HEK293 (cell line): ENCODE results near the gene FBN2.

Experiments used
- CTCF ChIA-PET: fragments of 350-600 bp; formaldehyde crosslinking; extraction: SDS; loops from one replicate; lab custom pipeline; 2021; ENCODE audit warnings: antibody characterized with exemption; lab: Yijun Ruan, JAX
- POLR2A ChIA-PET: fragments of 300-600 bp; formaldehyde crosslinking; extraction: SDS; loops from one replicate; lab custom pipeline; 2020; ENCODE audit warnings: antibody characterized with exemption, inconsistent platforms; lab: Yijun Ruan, JAX
- H3K27ac ChIP-seq: fragments of 200-500 bp; sonication (Bioruptor generic); 2 replicates; pipeline ENCODE4 v1.5.1; 2014; ENCODE audit warnings: low read depth, low read length, control low read depth, inconsistent platforms; ENCODE audit errors: extremely low read depth
- H3K36me3 ChIP-seq, 2 experiments: fragments of 200-500 bp in 1 of 2; sonication (Bioruptor generic) in 1 of 2; 1 replicate in 1 of 2; 2 replicates in 1 of 2; pipeline ENCODE4 v1.5.1; 2014 to 2017; ENCODE audit warnings: inconsistent platforms in 2 of 2, low read length in 2 of 2; ENCODE audit not compliant: control insufficient read depth in 2 of 2, insufficient read depth in 1 of 2
- H3K4me1 ChIP-seq: fragments of 200-500 bp; sonication (Bioruptor generic); 2 replicates; pipeline ENCODE4 v1.5.1; 2014; ENCODE audit warnings: mild to moderate bottlenecking, low read length, inconsistent platforms; ENCODE audit not compliant: control insufficient read depth, insufficient read depth
- H3K4me3 ChIP-seq: 2 replicates; pipeline ENCODE4 v1.5.1; 2011; ENCODE audit warnings: low read depth, mild to moderate bottlenecking, control low read depth, low read length, moderate library complexity
- H3K9me3 ChIP-seq: fragments of 200-500 bp; sonication (Bioruptor generic); 2 replicates; pipeline ENCODE4 v1.5.1; 2014; ENCODE audit warnings: low read depth, low read length, inconsistent platforms; ENCODE audit not compliant: control insufficient read depth, insufficient read depth
- KLF7 ChIP-seq: fragments of 450-650 bp; formaldehyde crosslinking; IDR thresholded peaks from 2 replicates; pipeline ENCODE4 v1.5.1; 2016; ENCODE audit warnings: missing biosample characterization, missing genetic modification characterization, borderline replicate concordance
- KLF8 ChIP-seq: fragments of 450-650 bp; formaldehyde crosslinking; IDR thresholded peaks from 2 replicates; pipeline ENCODE4 v1.5.1; 2016; ENCODE audit warnings: missing biosample characterization, missing genetic modification characterization
- MYNN ChIP-seq: fragments of 450-650 bp; formaldehyde crosslinking; IDR thresholded peaks from 2 replicates; pipeline ENCODE4 v1.5.1; 2016; ENCODE audit warnings: missing biosample characterization, missing genetic modification characterization, borderline replicate concordance
- RBAK ChIP-seq: fragments of 450-650 bp; formaldehyde crosslinking; IDR thresholded peaks from 2 replicates; pipeline ENCODE4 v1.5.1; 2016; ENCODE audit warnings: missing biosample characterization, missing genetic modification characterization
- TCF7L2 ChIP-seq: IDR thresholded peaks from 2 replicates; pipeline ENCODE4 v1.6.1; 2011; ENCODE audit warnings: low read depth, mild to moderate bottlenecking, inconsistent platforms, low read length, moderate library complexity, borderline replicate concordance
- WT1 ChIP-seq: fragments of 450-650 bp; formaldehyde crosslinking; IDR thresholded peaks from 2 replicates; pipeline ENCODE4 v1.5.1; 2016; ENCODE audit warnings: missing biosample characterization, missing genetic modification characterization
- ZBTB17 ChIP-seq: fragments of 450-650 bp; formaldehyde crosslinking; IDR thresholded peaks from 2 replicates; pipeline ENCODE4 v1.5.1; 2016; ENCODE audit warnings: missing biosample characterization, missing genetic modification characterization
- ZBTB7A ChIP-seq: fragments of 450-650 bp; formaldehyde crosslinking; IDR thresholded peaks from 2 replicates; pipeline ENCODE4 v1.5.1; 2016; ENCODE audit warnings: low read depth, missing biosample characterization, missing genetic modification characterization
- ZFP37 ChIP-seq: fragments of 450-650 bp; formaldehyde crosslinking; IDR thresholded peaks from 2 replicates; pipeline ENCODE4 v1.5.1; 2016; ENCODE audit warnings: missing biosample characterization, missing genetic modification characterization
- ZNF221 ChIP-seq: fragments of 450-650 bp; formaldehyde crosslinking; IDR thresholded peaks from 2 replicates; pipeline ENCODE4 v1.5.1; 2017; ENCODE audit warnings: missing biosample characterization, missing genetic modification characterization, borderline replicate concordance
- ZNF423 ChIP-seq: fragments of 450-650 bp; formaldehyde crosslinking; IDR thresholded peaks from 2 replicates; pipeline ENCODE4 v1.5.1; 2016; ENCODE audit warnings: missing biosample characterization, missing genetic modification characterization
- ZNF433 ChIP-seq: fragments of 450-650 bp; formaldehyde crosslinking; IDR thresholded peaks from 2 replicates; pipeline ENCODE4 v1.5.1; 2016; ENCODE audit warnings: missing biosample characterization, missing genetic modification characterization, low read depth
- ZNF510 ChIP-seq: fragments of 450-650 bp; formaldehyde crosslinking; IDR thresholded peaks from 2 replicates; pipeline ENCODE4 v1.5.1; 2018; ENCODE audit warnings: mild to moderate bottlenecking, missing genetic modification characterization, missing biosample characterization; ENCODE audit not compliant: insufficient replicate concordance
- ZNF529 ChIP-seq: fragments of 450-650 bp; formaldehyde crosslinking; IDR thresholded peaks from 2 replicates; pipeline ENCODE4 v1.5.1; 2017; ENCODE audit warnings: missing genetic modification characterization, missing biosample characterization; ENCODE audit not compliant: insufficient replicate concordance
- ZNF548 ChIP-seq: fragments of 450-650 bp; formaldehyde crosslinking; IDR thresholded peaks from 2 replicates; pipeline ENCODE4 v1.5.1; 2016; ENCODE audit warnings: missing biosample characterization, missing genetic modification characterization
- ZNF843 ChIP-seq: fragments of 450-650 bp; formaldehyde crosslinking; IDR thresholded peaks from 2 replicates; pipeline ENCODE4 v1.5.1; 2016; ENCODE audit warnings: missing biosample characterization, missing genetic modification characterization
- ZSCAN30 ChIP-seq: fragments of 450-650 bp; IDR thresholded peaks from 2 replicates; pipeline ENCODE4 v1.5.1; 2018; ENCODE audit warnings: missing biosample characterization, mild to moderate bottlenecking, missing genetic modification characterization, moderate library complexity
- TF ChIP-seq, protein P1 (sequence below): fragments of 450-650 bp; formaldehyde crosslinking; IDR thresholded peaks from 2 replicates; pipeline ENCODE4 v1.5.1; 2016; ENCODE audit warnings: missing biosample characterization, missing genetic modification characterization
- TF ChIP-seq, protein P2 (sequence below): fragments of 450-650 bp; formaldehyde crosslinking; IDR thresholded peaks from 2 replicates; pipeline ENCODE4 v1.5.1; 2017; ENCODE audit warnings: missing biosample characterization, mild to moderate bottlenecking, missing genetic modification characterization, moderate library complexity
- TF ChIP-seq, protein P3 (sequence below): fragments of 450-650 bp; formaldehyde crosslinking; IDR thresholded peaks from 2 replicates; pipeline ENCODE4 v1.5.1; 2016; ENCODE audit warnings: missing biosample characterization, missing genetic modification characterization
- TF ChIP-seq, protein P4 (sequence below): fragments of 450-650 bp; formaldehyde crosslinking; IDR thresholded peaks from 2 replicates; pipeline ENCODE4 v1.5.1; 2016; ENCODE audit warnings: missing biosample characterization, missing genetic modification characterization
- TF ChIP-seq, protein P5 (sequence below): fragments of 450-650 bp; formaldehyde crosslinking; IDR thresholded peaks from 2 replicates; pipeline ENCODE4 v1.5.1; 2016; ENCODE audit warnings: missing biosample characterization, missing genetic modification characterization

FBN2 gene

DNA sequence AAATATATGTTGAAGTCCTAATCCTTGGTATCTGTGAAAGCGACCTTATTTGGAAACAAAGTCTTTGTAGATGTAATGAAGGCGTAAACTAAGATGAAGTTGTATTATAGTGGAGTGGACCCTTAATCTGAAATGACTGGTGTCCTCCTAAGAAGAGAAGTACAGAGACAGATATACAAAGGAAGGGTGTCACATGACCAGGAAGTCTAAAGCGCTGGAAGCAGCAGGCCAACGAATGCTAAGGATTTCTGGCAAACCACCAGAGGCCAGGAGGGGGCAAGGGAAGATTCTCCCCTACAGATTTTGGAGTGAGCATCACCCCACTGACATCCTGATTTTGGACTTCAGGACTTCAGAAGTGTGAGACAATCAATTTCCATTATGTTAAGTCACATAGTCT is 292.1 kb downstream of the FBN2 start:
- Histone ChIP-seq H3K27ac (no peak overlapping the region), H3K4me1 (no peaks in the 10 kb centered on the region), H3K9me3 (no peaks in the 10 kb centered on the region), H3K4me3 (no peak overlapping the region), H3K36me3 (no peaks in the 10 kb centered on the region)
- ChIA-PET CTCF (no interaction called here), POLR2A (no interaction called here)
- no peak for TF ChIP-seq ZNF529
- no peak for TF ChIP-seq ZBTB7A
- TF ChIP-seq ZNF510 (tag by site-specific recombination) = no peak
- TF ChIP-seq, protein P1, sequence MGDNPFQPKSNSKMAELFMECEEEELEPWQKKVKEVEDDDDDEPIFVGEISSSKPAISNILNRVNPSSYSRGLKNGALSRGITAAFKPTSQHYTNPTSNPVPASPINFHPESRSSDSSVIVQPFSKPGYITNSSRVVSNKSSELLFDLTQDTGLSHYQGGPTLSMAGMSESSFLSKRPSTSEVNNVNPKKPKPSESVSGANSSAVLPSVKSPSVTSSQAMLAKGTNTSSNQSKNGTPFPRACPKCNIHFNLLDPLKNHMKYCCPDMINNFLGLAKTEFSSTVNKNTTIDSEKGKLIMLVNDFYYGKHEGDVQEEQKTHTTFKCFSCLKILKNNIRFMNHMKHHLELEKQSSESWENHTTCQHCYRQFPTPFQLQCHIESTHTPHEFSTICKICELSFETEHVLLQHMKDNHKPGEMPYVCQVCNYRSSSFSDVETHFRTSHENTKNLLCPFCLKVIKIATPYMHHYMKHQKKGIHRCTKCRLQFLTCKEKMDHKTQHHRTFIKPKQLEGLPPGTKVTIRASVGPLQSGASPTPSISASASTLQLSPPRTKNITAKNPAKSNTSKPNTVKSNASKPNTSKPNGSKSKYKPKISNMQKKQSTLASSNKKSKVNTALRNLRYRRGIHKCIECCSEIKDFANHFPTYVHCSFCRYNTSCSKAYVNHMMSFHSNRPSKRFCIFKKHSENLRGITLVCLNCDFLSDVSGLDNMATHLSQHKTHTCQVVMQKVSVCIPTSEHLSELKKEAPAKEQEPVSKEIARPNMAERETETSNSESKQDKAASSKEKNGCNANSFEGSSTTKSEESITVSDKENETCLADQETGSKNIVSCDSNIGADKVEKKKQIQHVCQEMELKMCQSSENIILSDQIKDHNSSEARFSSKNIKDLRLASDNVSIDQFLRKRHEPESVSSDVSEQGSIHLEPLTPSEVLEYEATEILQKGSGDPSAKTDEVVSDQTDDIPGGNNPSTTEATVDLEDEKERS (tag by site-specific recombination) = no peak

DNA sequence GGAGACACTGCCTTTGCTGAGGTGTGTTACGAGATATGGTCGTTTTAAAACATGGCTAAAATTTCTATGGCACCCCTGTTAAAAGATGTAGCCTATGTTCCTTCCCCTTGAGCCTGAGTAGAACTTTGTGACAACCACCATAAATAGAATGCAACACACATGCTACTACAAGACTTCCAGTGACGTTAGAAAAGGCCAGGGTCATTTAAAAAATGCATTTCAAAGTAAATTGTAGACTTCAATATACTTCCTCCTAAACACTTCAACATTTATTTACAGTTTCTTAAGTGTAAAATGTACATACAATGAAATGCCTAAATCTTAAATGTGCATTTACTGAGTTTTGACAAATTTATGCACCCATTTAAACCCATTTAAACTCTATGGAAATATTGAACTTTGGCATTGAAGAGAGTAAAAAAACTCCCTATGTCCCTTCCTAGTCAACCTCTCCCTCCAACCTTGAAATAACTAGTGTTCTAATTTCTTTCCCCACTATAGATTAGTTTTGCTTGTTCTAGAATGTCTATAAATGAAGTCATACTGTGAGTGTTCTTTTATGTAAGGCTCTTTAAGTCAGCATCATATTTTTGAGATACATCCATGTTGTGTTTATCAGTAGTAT is 294.0 kb downstream of the FBN2 start:
- TF ChIP-seq WT1 (tag by site-specific recombination) (no peak), ZNF843 (no peak), ZNF548 (tag by site-specific recombination) (no peak)
- TF ChIP-seq, protein P2, sequence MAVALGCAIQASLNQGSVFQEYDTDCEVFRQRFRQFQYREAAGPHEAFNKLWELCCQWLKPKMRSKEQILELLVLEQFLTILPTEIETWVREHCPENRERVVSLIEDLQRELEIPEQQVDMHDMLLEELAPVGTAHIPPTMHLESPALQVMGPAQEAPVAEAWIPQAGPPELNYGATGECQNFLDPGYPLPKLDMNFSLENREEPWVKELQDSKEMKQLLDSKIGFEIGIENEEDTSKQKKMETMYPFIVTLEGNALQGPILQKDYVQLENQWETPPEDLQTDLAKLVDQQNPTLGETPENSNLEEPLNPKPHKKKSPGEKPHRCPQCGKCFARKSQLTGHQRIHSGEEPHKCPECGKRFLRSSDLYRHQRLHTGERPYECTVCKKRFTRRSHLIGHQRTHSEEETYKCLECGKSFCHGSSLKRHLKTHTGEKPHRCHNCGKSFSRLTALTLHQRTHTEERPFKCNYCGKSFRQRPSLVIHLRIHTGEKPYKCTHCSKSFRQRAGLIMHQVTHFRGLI (tag by site-specific recombination) = no peak
- TF ChIP-seq, protein P3, sequence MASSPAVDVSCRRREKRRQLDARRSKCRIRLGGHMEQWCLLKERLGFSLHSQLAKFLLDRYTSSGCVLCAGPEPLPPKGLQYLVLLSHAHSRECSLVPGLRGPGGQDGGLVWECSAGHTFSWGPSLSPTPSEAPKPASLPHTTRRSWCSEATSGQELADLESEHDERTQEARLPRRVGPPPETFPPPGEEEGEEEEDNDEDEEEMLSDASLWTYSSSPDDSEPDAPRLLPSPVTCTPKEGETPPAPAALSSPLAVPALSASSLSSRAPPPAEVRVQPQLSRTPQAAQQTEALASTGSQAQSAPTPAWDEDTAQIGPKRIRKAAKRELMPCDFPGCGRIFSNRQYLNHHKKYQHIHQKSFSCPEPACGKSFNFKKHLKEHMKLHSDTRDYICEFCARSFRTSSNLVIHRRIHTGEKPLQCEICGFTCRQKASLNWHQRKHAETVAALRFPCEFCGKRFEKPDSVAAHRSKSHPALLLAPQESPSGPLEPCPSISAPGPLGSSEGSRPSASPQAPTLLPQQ (tag by site-specific recombination) = no peak
- H3K27ac ChIP-seq = no peak overlapping the region
- H3K4me1 ChIP-seq = no peaks in the 10 kb centered on the region
- no peak overlapping the region for H3K4me3 ChIP-seq
- no peaks in the 10 kb centered on the region for H3K36me3 ChIP-seq
- ChIA-PET POLR2A (no interaction called here), CTCF (no interaction called here)
- no peaks in the 10 kb centered on the region for H3K9me3 ChIP-seq

DNA sequence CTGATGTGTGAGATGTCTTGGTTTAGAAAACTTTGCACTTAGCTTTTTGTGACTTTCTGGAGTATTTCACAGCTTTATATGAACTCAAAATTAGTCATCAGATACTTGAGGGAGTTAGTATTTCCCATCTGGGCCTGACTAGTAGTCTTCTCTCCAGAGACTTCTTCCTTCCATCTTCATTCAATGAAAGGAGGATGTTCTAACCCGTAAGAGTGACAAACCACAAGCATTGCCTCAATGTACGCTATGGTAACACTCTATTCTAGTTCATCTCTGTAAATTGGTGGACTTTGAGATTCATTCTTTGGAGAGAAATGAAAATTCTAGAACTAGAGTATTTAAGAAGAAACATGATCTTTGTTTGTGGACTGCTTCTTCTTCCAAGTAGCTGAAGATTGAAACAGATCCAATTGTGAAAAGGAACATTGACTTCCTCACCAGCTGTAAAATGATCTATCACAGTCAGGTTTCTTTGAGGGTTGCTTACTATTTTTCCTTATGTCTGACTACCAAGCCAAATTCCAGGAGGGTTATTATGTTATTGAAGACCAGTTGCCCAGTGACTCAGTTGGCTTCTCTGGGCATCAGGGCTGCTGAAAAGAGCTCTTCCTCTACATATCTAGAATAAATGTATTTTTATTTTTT is 296.9 kb downstream of the FBN2 start:
- Histone ChIP-seq H3K4me3 (no peak overlapping the region), H3K36me3 (no peaks in the 10 kb centered on the region), H3K27ac (no peak overlapping the region), H3K9me3 (no peaks in the 10 kb centered on the region), H3K4me1 (peaks cover 9% of the 10 kb centered on the region)
- POLR2A ChIA-PET = no interaction called here
- TF ChIP-seq, protein P4, sequence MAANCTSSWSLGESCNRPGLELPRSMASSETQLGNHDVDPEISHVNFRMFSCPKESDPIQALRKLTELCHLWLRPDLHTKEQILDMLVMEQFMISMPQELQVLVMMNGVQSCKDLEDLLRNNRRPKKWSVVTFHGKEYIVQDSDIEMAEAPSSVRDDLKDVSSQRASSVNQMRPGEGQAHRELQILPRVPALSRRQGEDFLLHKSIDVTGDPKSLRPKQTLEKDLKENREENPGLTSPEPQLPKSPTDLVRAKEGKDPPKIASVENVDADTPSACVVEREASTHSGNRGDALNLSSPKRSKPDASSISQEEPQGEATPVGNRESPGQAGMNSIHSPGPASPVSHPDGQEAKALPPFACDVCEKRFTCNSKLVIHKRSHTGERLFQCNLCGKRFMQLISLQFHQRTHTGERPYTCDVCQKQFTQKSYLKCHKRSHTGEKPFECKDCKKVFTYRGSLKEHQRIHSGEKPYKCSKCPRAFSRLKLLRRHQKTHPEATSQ (tag by site-specific recombination) = no peak
- TF ChIP-seq ZBTB17 (tag by site-specific recombination) (no peak), ZNF221 (tag by site-specific recombination) (no peak), ZSCAN30 (tag by site-specific recombination) (no peak), KLF7 (no peak), TCF7L2 (no peak), MYNN (tag by site-specific recombination) (no peak), ZNF423 (tag by site-specific recombination) (no peak), KLF8 (tag by site-specific recombination) (no peak), ZNF529 (no peak), ZNF433 (no peak), ZNF548 (tag by site-specific recombination) (no peak), RBAK (tag by site-specific recombination) (no peak), ZFP37 (tag by site-specific recombination) (no peak)
- TF ChIP-seq, protein P5, sequence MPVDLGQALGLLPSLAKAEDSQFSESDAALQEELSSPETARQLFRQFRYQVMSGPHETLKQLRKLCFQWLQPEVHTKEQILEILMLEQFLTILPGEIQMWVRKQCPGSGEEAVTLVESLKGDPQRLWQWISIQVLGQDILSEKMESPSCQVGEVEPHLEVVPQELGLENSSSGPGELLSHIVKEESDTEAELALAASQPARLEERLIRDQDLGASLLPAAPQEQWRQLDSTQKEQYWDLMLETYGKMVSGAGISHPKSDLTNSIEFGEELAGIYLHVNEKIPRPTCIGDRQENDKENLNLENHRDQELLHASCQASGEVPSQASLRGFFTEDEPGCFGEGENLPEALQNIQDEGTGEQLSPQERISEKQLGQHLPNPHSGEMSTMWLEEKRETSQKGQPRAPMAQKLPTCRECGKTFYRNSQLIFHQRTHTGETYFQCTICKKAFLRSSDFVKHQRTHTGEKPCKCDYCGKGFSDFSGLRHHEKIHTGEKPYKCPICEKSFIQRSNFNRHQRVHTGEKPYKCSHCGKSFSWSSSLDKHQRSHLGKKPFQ = no peak
- CTCF ChIA-PET = no interaction called here
